AG04450 (cell line): ENCODE results near the gene SPATA32. TPM values are rescaled to one million over a fixed set of nuclear protein-coding genes. Genes with fewer than 3 reads are reported as not detected.
A peak's percentile ranks its signal among the peaks of the same experiment; 100 is the strongest.

Experiments used
- CTCF ChIA-PET: fragments of 300-600, 350-600 bp; formaldehyde crosslinking; extraction: SDS; loops from one replicate; lab custom pipeline; 2022; ENCODE audit warnings: antibody characterized with exemption, inconsistent platforms; lab: Charles Lee
- POLR2A ChIA-PET: fragments of 350-600 bp; formaldehyde crosslinking; extraction: SDS; loops from one replicate; lab custom pipeline; 2021; ENCODE audit warnings: antibody characterized with exemption, inconsistent platforms; lab: Yijun Ruan, JAX
- DNase-seq: peaks from one replicate; pipeline ENCODE4 v3.0.0-alpha.2; 2011; ENCODE audit warnings: low read depth, low spot score
- H3K27ac ChIP-seq: one replicate; pipeline ENCODE4 v1.5.1; 2012; ENCODE audit warnings: low read depth, low read length, control low read depth
- H3K27me3 ChIP-seq: one replicate; pipeline ENCODE4 v1.6.0; 2012; ENCODE audit warnings: low read length; ENCODE audit not compliant: control insufficient read depth, insufficient read depth
- H3K4me3 ChIP-seq: 2 replicates; pipeline ENCODE4 v1.5.1; 2011; ENCODE audit warnings: mild to moderate bottlenecking, low read depth, low read length, control low read depth
- H3K9me3 ChIP-seq: 2 replicates; pipeline ENCODE4 v1.5.1; 2012; ENCODE audit warnings: low read length; ENCODE audit not compliant: control insufficient read depth, insufficient read depth
- CTCF ChIP-seq: IDR thresholded peaks from 2 replicates; pipeline ENCODE4 v1.5.1; 2011; ENCODE audit warnings: low read depth, low read length, control low read depth, inconsistent platforms
- polyA plus RNA-seq: library from polyadenylated mRNA; depleted of rRNA; stranded (reverse); fragments of >200 nt; gene quantifications from 2 replicates; pipeline ENCODE4 v1.2.3, GENCODE V29; 2011

Gene SPATA32
- polyA plus RNA-seq, 1 experiment, result not detected

DNA sequence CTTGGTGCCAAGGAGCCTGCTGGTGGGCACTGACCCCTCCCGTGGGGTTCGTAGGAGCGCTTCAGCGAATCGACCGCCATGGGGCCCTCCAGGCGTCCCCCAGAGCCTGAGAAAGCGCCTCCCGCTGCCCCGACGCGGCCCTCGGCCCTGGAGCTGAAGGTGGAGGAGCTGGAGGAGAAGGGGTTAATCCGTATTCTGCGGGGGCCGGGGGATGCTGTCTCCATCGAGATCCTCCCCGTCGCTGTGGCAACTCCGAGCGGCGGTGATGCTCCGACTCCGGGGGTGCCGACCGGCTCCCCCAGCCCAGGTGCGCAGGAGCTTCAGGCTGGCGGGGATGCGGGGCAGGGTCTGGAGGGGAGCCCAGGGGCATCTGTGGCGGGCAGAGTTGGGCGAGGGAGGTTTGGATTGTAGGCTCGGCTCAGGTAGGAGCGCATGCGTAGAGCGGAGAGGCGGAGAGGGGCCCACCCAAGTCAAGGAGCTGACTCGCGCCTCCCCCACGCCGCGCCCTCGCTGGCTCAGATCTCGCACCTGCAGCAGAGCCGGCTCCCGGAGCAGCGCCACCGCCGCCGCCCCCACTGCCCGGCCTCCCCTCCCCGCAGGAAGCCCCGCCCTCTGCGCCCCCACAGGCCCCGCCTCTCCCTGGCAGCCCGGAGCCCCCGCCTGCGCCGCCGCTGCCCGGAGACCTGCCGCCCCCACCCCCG lies 20.4 kb downstream of the SPATA32 start:
- Histone ChIP-seq H3K9me3 (no peaks in the 10 kb centered on the region; the same call in 1 of the 2 replicates), H3K4me3 (peak overlapping the region; percentile 41), H3K27ac (no peak overlapping the region), H3K27me3 (peaks cover 14% of the 10 kb centered on the region)
- TF ChIP-seq CTCF, result no peak
- CTCF ChIA-PET, result interaction anchor here (0.5 to 3.3 kb wide), 5 partner anchors 12 to 176 kb away, joined by 3 to 11 read pairs (median 3); partner anchors contain the start of gene ACBD4
- no peak for DNase-seq
- POLR2A ChIA-PET, result no interaction called here

DNA sequence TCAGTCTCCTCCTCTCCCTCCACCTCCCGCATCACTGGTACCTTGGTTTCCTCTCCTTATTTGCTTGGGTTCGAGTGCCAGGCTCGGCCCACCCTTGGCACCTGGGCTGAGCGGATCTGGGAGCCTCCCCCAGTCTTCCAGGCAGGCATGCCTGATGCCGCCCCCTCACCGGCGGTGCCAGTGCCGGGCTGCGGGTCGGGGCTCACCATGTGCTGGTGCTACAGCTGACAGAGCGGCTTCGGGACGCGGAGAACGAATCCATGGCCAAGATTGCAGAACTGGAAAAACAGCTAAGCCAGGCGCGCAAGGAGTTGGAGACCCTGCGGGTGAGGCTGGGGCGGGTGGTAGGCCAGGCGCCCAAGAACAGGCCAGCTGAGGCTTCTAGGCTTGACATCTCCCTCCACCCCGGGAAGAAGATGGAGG lies 21.0 kb downstream of the SPATA32 start:
- DNase-seq, result no peak
- CTCF ChIA-PET, result interaction anchor here (0.5 to 3.3 kb wide), 6 partner anchors 11 to 144 kb away, joined by 3 to 11 read pairs (median 3); partner anchors contain the start of gene ACBD4
- POLR2A ChIA-PET, result no interaction called here
- Histone ChIP-seq H3K9me3 (no peaks in the 10 kb centered on the region; the same call in 1 of the 2 replicates), H3K27ac (no peak overlapping the region), H3K4me3 (peak overlapping the region; percentile 41; the same call in 1 of the 2 replicates), H3K27me3 (peaks cover 17% of the 10 kb centered on the region)
- TF ChIP-seq CTCF, result no peak

GRCh38 chr17:45238155-45238774 lies 23.6 kb downstream of the SPATA32 start:
- ChIA-PET CTCF (interaction anchor here (1.0 to 1.1 kb wide), 2 partner anchors 20 to 103 kb away, joined by 5 to 12 read pairs; partner anchors contain the start of gene ACBD4), POLR2A (no interaction called here)
- Histone ChIP-seq H3K27me3 (peaks cover 20% of the 10 kb centered on the region), H3K27ac (no peak overlapping the region), H3K9me3 (no peaks in the 10 kb centered on the region; the same call in 1 of the 2 replicates), H3K4me3 (no peak overlapping the region)
- no peak for DNase-seq
- no peak for TF ChIP-seq CTCF

GRCh38 chr17:45237686-45238085 lies 24.2 kb downstream of the SPATA32 start:
- no peak overlapping the region for H3K27ac ChIP-seq
- DNase-seq, result no peak
- CTCF ChIA-PET, result interaction anchor here (1.1 kb wide), 1 partner anchor 102 kb away, joined by 5 read pairs; the partner anchor contains the start of gene ACBD4
- TF ChIP-seq CTCF, result no peak
- peaks cover 20% of the 10 kb centered on the region for H3K27me3 ChIP-seq
- no peak overlapping the region for H3K4me3 ChIP-seq
- POLR2A ChIA-PET, result no interaction called here
- H3K9me3 ChIP-seq, result no peaks in the 10 kb centered on the region; the same call in 1 of the 2 replicates

- ChIA-PET POLR2A (no interaction called here), CTCF (interaction anchor here (0.9 to 3.0 kb wide), 20 partner anchors 9 to 161 kb away, joined by 3 to 48 read pairs (median 4); partner anchors contain the start of gene ACBD4)
- Histone ChIP-seq H3K27ac (no peak overlapping the region), H3K9me3 (no peaks in the 10 kb centered on the region; the same call in 1 of the 2 replicates), H3K27me3 (peaks cover 16% of the 10 kb centered on the region), H3K4me3 (no peak overlapping the region)
- no peak for TF ChIP-seq CTCF
- no peak for DNase-seq
Observed at GRCh38 chr17:45236282-45236606, 25.6 kb downstream of the SPATA32 start.
